HG02610 (cell line): ENCODE data around the gene GOT1.

Experiments used
- ATAC-seq: cut with Tn5 transposase; IDR thresholded peaks from one replicate; pipeline ENCODE4 v1.9.1; 2021; ENCODE audit warnings: mild to moderate bottlenecking, moderate library complexity; ENCODE audit not compliant: unreplicated experiment

The GOT1 gene

DNA sequence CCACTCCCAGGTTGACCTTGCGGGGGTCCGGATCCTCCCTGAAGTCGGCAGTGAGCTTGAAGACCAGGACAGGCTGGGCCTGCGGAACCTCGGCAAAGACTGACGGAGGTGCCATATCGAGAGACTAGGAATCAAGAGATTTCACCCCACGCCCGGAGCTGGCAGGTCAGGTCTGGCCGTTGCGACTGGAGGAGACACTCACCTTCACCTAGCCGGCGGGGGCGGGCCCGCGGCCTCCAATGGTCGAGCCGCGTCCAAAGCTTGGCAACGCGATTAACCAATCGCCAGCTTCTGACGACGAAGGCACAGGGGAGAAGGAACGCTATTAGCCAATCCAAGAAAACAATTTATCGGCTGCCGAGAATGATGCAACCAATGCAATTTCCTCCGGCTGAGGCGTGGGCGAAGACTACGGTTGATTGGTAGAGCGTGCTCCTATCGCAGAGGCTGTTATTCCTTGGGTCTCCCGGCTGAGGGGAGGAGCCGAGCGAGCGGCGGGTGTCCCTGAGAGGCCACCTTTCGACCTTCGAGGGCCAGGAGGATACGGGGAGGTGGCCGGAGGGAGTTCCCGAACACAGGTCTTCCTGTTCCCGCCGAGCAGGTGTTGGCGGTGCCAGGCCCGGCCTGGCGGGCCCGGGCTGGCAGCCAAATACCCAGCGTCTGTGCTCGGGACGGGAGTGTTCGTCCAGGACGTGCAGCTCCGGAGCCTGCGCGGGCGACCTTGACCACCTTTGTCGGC lies at the start of gene GOT1:
Gene GOT1 (minus strand): TSS at position 174 of the 739 bp plus-strand sequence. CDS start 59 bp downstream, at position 115.
- peak; percentile 97 for ATAC-seq

DNA sequence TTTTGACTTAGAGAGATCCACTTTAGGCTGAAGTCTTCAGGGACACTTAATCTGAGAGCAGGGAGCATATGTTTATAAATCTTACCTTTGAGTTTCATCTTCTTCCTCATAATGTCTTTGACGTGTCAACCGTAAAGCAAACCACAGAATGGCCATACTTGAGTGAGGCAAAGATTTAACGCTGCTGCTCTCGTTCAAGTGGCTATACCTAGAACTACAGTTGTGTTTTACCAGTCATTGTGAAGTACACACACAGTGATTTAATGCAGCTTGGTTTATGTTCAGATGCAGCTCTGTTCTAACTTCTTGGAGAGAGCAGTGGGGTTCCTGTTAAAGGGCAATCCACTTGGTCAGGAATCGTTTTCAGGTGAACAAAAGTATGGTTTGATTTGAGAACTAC lies 39.9 kb upstream of the GOT1 start:
- no peak for ATAC-seq

DNA sequence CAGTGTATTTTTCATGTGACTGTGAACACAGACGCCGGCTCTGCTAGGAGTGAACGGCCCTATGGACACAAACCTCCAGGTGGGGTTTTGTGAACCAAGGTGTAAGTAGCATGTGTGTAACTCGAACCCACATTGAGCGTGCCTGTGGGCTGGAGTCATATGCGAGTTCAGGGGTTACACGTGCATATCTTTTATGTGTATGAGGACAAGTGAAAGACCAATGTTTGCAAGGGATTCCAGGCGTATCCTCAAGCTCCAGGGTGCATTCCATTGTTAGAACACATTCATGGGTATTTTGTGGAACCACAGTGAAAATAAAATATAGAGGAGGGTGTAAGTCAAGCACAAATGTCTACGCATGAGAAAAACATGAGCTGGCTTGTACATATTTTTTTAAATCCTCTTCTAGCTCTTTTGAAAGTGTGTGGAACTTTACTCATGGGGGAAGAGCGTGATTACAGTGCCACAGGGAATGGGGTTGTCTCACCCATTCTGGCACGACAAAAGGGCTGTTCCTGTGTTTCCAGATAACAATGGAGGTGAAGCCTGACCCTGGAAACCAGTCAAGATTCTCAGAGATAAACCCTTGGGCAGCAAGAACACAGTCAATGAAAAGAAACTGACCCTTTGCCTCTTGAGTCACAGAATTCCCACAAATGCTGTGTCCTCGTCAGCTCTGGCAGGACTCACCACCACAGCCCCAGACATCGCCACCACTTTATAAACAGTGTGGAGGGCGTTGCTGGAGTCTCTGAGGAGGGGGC lies 37.0 kb upstream of the GOT1 start:
- ATAC-seq, result no peak

DNA sequence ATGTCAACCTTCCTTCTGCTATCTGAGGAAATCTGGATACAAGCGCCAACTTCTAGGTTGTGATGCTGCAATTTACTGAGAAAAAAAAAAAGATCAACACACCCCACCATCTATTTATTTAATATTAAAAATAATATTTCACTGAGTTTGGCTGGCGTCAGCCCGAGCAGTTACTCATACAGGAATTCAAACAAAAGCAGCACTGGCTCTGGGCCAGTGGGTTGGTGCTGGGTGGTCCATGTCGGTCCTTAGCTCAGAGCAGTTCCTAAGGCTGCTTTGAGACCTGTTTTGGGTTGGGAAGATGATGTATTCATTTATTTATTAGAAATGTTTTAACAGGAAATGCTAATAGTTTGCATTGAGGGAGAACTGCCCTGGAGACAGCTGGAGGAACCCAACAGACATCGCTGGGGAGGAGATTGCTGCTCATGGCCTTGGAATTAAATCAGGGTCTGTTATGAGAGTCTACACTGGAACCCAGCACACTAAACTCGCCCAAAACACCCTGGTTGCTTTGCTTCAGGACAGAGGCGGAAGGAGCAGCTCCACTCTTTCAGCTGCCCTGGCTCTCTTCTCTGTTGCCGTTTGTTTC lies 36.3 kb upstream of the GOT1 start:
- no peak for ATAC-seq

DNA sequence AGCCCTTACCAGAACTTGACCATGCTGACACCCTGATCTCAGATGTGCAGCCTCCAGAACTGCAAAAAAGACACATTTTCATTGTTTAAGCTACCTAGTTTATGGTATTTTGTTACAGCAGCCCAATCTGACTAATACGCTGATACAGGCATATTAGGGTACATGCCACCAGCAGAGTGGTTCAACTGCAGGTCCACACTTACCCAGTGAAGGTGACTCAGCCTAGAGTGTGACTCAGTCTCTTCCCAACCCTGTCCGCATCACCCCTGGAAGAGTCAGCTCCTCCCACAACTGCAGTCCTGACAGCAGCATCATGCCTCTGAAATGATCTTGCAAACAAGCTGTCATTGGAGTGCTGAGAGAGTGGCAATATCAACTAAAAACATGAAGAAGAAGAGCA lies 30.8 kb upstream of the GOT1 start:
- ATAC-seq, result no peak

DNA sequence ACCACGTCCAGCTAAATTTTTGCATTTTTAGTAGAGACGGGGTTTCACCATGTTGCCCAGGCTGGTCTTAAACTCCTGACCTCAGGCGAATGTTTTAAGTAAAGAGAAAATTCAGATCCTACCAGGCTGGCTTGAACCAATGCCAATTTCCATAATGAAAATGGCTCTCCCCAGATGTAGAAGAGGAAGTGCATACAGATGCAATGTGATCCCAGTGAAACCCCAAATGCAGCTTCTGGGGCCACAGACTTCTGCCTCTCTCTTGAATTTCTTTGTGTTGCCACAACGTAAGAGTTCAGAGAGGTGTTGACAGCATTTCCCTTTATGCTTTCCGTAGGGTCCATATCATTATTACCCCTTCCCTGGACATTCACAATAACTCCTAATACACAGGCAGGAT lies 29.6 kb upstream of the GOT1 start:
- ATAC-seq, result no peak

DNA sequence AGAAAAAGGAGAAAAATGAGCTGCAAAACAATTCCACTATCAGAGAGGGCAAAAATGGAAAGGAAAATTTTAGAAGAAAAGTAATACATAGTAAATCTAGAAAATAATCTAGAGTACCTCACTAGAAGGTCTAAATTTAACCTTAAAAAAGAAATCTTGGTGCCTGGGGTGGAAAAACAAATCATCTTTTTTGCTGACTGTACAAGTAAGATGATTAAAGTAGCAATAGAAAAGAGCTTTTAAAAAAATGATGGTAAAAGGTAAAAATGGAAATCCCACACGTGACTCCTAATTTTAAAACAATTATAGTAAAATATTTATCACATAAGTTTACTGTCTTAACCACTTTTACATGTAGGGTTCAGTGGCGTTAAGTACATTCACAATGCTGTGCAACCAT lies 28.8 kb upstream of the GOT1 start:
- ATAC-seq, result no peak

DNA sequence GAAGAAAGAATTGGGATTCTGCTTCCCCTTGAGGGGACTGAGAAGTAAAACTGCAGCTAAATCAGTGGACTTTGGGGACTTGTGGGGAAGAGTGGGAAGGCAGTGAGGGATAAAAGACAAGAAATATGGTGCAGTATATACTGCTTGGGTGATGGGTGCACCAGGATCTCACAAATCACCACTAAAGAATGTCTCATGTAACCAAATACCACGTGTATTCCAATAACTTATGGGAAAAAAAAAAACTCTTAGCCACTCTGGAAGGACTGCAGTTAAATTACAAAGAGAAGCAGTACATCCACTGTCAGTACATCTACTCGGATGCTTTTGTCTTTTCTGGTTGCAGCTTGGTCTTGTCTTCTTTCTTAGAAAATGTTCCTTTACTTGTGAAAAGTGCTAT lies 27.4 kb upstream of the GOT1 start:
- ATAC-seq, result no peak

DNA sequence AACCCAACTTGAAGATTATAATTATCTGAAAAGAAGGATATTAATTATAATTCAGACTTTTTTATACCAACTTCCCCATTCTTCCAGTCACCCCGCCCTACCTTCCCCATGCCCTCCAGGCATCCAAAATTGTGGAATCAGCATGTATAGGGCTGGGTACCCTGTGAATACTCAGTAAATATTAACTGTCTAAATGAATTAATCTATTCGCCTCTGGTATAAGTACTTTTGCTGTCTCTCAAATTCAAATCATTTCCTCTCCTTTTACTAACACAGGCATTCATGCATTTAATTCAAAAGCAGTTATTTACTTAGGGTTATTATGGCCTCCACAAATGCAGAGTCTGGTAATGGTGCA lies 26.5 kb upstream of the GOT1 start:
- ATAC-seq, result no peak

DNA sequence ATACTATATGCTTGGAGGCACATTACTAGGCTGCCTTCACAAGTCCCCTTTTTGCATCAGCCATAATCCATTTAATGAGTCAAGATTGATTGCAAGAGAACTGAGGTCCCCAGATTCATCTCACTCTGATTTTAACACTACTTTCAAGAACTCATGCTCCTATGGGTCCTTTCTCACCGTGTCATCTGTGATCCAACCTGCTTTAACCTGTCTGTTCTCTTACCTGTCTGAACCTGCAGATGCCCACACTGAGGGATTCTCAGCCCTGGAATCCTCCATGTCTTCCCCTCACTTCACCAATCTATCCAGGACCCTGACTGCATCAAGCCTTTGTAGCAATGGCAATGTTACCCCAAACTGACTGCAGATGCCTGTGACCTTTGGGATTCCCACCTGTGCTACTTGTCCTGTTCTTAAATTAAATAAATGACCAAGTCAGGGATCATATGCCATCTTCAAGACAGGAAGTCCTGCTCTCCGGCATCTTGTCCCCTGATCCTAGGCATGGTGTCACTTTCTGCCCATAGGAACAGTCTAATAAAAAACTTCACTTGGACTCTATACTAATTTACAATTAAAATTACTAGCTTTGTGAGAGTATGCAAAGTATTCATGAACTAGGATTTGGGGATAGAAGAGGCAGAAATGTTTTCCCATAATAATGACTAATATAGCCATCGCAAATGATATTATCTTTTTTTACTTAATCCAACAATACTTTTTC lies 25.9 kb upstream of the GOT1 start:
- ATAC-seq, result no peak

DNA sequence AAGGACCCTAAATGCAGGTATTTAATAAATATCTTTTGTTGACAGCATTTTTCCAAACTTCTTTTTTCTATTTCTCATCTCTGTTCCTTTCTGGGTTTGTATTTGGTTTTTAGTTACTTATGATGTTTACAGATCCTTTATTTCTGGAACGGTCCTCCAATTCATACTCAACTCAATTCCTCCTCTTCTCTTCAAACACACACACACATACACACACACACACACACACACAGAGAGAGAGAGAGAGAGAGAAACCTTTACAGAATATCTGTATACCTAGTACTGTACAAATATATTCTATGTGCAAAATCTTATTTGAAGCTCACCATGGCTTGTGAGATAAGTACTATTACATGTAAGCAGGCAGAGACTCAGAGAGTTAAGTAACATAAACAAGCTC lies 21.6 kb upstream of the GOT1 start:
- ATAC-seq, result no peak

DNA sequence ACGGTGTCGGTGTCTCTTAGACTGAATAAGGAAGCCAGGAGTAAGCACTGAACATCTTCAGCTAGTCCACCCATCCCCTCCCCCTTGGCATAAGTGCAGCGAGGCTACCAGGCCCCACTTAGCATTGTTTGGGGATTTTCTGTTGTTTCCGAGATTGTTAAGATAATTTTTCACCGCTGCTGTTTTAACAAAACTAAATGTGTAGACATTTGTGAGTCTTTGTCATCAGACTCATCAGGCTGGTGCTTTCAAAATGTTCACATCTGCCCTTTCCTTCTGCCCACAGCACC lies 21.0 kb upstream of the GOT1 start:
- ATAC-seq, result no peak

DNA sequence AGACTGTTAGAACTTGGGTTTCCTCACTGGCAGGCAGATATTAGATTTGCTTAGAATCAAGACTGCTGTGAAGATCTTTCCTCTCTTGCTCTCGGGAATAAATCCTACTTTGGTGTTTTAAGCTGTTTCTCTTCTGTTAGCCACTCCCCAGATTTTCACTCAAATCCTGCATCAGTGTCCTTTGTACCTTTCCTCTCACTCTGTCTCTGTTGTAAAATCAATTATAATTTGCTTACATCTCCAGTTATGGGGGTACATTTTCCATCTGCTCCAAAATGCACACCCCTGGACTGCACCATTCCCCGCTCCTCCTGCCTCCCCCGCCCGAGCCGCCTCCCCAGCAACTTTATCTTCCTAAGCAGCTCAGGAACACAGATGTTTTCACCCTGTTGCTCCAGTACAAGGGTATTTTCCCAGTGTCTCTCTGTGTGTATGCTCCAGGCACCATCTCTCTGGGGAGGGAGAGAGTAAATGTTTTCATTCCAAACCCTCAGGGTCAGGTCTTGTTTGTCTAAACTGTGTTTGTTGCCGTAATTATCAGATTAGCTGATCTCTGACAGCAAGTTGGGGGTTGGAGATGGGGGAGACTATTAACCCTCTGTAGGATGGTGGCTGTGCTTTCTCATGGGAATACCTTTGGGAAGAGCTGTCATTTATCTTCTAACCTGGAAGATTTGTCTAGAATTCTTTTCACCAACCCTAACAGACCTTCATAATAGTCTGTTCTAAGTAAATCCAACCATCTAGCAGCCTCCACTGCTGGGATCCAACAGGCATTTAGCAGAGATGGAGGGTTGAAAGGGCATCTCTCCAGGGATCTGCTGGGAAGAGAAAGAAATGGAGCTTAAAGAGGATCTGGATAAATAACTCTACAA lies 20.4 kb upstream of the GOT1 start:
- no peak for ATAC-seq

DNA sequence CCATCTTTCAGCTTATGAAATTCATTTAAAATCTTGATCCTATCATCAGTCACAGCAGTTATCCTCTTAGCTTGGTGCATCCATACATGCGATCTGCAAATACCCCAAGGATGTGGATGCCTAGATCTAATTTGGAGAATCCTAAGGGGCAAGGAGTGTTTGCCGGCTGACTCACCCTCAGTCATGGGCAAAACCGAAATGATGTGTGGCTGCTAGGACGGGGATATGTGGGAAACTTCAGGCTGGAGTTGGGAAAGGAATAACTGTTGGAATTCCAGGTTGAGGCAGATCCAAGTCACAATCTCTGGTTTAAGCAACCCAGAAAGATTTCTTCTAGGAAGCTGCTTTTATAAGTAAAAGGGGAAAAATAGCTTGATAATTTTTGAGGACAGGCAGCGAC lies 19.7 kb upstream of the GOT1 start:
- no peak for ATAC-seq

DNA sequence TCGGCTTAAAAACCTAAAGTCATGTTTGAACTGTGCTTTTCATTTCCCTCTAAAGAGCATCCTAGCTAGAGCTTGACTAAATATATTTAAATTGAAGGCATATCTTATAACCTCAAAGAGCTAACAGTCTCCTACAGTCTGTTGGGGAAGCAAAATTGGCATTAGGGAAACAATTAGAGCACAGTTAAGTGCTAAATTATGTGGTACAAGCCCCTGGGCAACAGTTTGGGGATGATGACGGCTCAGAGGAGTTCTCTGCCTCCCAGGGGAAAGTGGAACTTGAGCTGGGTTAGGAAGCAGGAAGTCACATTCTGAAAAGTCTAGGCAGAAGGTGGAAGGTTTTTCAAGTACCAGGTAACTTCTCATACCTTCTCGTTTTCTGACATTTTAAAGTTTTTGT lies 18.6 kb upstream of the GOT1 start:
- ATAC-seq, result no peak

DNA sequence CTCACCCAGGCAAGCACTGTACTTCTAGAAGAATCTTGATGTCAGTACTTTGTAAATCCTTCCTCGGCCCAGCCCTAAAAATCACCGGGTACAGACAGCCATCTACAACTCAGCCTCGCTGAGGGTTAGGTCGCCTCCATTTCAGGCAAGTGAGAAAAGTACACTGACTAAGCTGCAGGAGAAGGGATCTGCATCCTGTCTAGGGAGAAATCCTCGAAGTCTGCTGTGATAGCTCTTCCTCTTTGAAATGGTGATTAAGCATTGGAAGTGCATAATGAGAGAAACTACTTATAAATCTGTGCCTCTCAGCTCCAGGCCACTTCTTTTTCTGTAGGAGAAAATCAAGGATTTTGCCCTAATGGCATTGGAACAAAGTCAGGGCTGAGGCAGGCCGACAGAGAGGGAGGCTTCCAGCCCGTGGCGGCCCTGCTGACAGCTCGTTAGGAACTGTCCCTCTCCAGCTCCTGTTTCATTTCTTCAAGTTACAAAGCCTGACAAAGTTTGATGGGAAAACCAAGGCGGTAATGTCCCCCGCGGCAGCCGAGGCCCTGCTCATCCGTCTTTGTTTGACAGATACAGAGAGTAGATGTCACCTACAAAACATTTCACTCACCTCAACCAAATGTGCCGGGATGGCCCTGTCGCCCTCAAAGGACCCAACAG lies 14.1 kb upstream of the GOT1 start:
- ATAC-seq, result no peak

DNA sequence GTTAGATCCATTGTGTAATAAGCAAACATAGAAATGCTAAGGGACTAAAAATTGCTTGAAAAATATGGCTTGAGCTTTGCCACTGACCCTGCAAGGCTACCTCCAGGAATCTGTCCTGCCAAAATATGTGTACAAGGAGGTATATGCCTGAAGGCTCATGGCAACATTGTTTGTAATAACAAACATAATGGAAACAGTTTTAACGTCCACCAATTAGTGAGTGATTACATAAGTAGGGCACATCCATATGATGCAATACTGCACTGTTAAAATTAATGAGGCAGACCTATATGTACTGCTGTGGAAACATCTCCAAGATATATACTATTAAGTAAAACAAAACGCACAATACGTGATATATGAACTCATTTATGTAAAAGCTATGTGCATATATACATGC lies 13.1 kb upstream of the GOT1 start:
- ATAC-seq, result no peak

DNA sequence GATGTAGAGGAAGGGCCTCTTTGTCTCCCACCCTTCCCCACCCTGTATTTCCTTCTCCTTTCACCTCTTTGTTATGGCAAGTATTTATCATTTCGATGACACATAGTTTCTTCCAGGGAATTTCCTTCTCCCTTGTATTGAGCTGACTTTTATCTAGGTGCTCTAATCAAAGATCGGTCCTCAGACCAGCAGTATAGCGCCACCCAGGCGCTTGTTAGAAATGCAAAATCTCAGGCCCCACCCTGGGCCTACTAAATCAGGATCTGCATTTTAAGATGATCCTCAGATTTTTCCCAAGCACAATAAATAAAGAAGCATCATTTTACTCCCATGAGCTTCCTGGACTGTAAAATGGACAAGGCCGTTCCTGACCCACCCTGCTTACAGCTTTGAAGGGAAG lies 12.0 kb upstream of the GOT1 start:
- ATAC-seq, result no peak

DNA sequence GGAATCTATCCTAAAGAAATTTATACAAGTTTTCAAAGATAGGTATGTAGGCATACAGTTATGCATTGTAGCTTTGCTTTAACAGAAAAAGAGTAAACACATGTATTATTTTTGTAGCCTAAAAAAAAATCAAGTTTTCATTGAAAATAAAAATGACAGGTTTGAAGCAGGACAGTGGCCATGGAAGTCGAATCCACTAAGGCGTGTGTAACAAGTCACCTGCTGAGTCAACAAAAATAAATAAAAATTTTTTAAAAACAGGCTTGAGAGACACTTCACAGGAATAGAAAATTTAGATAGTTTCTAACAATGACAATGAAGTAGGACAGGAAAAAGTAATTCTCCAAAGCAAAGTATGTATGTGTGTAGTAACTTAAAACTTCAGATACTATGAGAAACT lies 8.5 kb upstream of the GOT1 start:
- ATAC-seq, result no peak

DNA sequence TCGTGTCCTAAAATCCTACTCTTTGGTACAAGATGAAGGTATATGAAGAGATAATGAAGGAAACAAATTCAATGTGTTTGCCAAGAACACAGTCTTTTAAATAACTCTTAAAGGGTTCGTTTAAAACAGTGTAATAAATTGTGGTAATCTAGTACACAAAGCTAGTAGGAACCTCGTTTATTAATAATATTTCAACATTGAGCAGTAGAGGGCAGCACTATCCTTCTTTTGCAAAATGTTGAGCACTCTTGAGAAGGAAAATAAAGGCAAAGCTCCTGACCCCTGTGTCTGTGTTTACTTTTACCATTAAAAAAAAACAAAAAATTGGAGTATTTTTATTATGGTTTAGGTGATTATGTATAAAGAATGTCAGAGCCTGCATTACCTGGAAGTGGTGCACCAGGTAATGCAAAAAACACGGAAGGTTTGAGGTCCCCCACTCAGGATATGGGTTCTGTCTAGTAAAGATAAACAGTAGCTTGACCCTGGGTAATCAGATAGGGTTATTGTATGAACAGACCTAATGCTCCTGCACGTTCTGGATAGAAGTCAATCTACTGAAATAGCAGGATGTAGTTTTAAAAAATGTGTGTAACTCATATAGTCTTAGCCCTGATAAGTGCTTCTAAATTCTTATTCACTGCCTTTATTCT lies 5.7 kb upstream of the GOT1 start:
- ATAC-seq, result no peak
